ENCODE measurements around the gene COL26A1. TPM values are rescaled to one million over a fixed set of nuclear protein-coding genes. Genes with fewer than 3 reads are reported as not detected.
A peak's percentile ranks its signal among the peaks of the same experiment; 100 is the strongest.
"Not testable (repeated sequence)": the region's sequence is repeated elsewhere in the genome, so short reads cannot be mapped to it uniquely, and the experiment has no call there.

Gene COL26A1
- total and polyA plus RNA-seq, 5 donors, result 0.09 to 0.11 TPM; not detected in 3

GRCh38 chr7:101502466-101503098 lies 139.9 kb downstream of the COL26A1 start:
- H3K27me3 ChIP-seq (ENCODE audit: control insufficient read depth, insufficient read depth), result no peaks in the 10 kb centered on the region
- no peaks in the 10 kb centered on the region for H3K9me3 ChIP-seq (ENCODE audit: control insufficient read depth, low read length)
- H3K4me1 ChIP-seq (ENCODE audit: control insufficient read depth, insufficient read depth, low read length), result no peaks in the 10 kb centered on the region
- 85% methylated on average over 9 of the region's 9 CpGs for WGBS
- H3K4me3 ChIP-seq (ENCODE audit: low read length), result no peak overlapping the region
- ATAC-seq (no peak), DNase-seq (no peak)
- no peak overlapping the region for H3K27ac ChIP-seq (ENCODE audit: low read length)
- intact Hi-C loops (cut with DNase I), result no loop called here

DNA sequence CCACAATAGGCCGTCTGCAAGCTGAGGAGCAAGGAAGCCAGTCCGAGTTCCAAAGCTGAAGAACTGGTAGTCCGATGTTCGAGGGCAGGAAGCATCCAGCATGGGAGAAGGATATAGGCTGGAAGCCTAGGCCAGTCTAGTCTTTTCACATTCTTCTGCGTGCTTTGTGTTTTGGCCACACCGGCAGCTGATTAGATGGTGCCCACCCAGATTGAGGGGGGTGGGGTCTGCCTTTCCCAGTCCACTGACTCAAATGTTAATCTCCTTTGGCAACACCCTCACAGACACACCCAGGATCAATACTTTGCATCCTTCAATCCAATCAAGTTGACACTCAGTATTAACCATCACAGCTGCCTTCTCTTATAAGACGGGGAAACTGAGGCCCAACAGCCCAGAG lies 142.8 kb downstream of the COL26A1 start:
- H3K4me3 ChIP-seq (ENCODE audit: low read length); ATAC-seq; H3K27me3 ChIP-seq (ENCODE audit: control insufficient read depth, insufficient read depth); H3K27ac ChIP-seq (ENCODE audit: low read length); intact Hi-C loops (cut with DNase I); H3K9me3 ChIP-seq (ENCODE audit: control insufficient read depth, low read length); H3K4me1 ChIP-seq (ENCODE audit: control insufficient read depth, insufficient read depth, low read length); DNase-seq: not testable (repeated sequence)
- WGBS, result 85% methylated on average over 7 of the region's 7 CpGs

DNA sequence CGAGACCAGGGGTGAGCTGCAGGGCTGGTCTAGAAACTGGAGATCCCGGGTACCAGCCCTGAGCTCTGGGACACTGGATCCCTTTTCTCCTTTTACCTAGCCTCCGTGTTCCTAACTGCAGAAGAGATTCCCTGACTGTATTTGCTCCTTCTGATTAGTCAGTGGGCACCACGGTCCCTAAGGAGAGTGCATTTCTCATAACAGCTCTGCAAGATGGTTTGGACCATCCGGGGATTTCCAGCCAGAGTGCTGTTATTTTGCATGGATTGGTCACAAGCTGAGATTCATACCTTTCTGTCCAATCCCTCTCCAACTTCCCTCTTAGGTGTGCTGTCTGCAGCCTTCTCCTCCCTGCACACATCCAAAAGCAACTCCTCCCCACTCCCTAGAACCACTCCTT lies 143.9 kb downstream of the COL26A1 start:
- DNase-seq (no peak), ATAC-seq (no peak)
- Histone ChIP-seq H3K9me3 (ENCODE audit: control insufficient read depth, low read length) (no peaks in the 10 kb centered on the region), H3K4me3 (ENCODE audit: low read length) (no peak overlapping the region), H3K27ac (ENCODE audit: low read length) (no peak overlapping the region), H3K4me1 (ENCODE audit: control insufficient read depth, insufficient read depth, low read length) (no peaks in the 10 kb centered on the region), H3K27me3 (ENCODE audit: control insufficient read depth, insufficient read depth) (no peaks in the 10 kb centered on the region)
- 52% methylated on average over 5 of the region's 5 CpGs for WGBS
- intact Hi-C loops (cut with DNase I), result no loop called here

DNA sequence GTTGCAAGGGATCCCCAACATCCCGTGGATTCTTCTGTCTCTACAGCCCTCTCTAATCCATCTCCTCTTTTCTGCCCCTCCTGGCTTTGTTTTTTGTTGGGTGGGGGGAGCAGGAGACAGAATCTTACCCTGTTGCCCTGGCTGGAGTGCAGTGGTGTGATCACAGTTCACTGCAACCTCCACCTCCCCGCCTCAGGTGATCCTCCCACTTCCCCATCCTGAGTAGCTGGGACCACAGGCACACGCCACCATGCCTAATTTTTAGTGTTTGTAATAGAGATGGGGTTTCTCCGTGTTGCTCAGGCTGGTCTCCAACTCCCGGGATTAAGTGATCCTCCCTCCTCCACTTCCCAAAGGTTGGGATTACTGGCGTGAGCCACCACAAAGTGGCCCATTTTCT lies 144.7 kb downstream of the COL26A1 start:
- H3K4me1 ChIP-seq (ENCODE audit: control insufficient read depth, insufficient read depth, low read length), result no peaks in the 10 kb centered on the region
- H3K27me3 ChIP-seq (ENCODE audit: control insufficient read depth, insufficient read depth), result no peaks in the 10 kb centered on the region
- DNase-seq, result no peak
- intact Hi-C loops (cut with DNase I), result no loop called here
- ATAC-seq, result no peak
- H3K9me3 ChIP-seq (ENCODE audit: control insufficient read depth, low read length), result no peaks in the 10 kb centered on the region
- no peak overlapping the region for H3K27ac ChIP-seq (ENCODE audit: low read length)
- H3K4me3 ChIP-seq (ENCODE audit: low read length), result no peak overlapping the region
- WGBS, result 44% methylated on average over 6 of the region's 6 CpGs

DNA sequence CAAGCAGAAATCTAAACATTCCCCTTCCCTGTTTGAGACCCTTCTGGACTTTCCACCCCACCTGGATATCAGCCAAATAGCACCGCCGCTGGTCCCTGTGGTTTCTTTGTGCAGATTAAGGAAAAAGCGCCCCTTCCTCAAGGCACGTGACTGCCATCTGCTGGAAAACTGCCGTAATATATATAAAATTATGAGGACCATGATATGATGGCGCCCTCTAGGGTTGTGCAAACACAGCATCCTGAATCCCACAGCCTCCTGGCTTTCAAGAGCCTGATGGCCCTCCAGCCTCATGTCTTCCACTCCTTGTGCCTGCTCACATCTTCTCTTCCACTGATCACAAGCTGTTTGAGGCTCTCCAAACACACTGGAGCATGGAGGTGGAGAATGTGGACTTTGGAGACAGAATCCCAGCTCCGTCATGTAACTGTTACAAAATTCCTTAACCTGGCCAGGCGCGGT lies 145.1 kb downstream of the COL26A1 start:
- WGBS, result 31% methylated on average over 9 of the region's 9 CpGs
- H3K4me3 ChIP-seq (ENCODE audit: low read length), result no peak overlapping the region
- no peaks in the 10 kb centered on the region for H3K4me1 ChIP-seq (ENCODE audit: control insufficient read depth, insufficient read depth, low read length)
- no peaks in the 10 kb centered on the region for H3K27me3 ChIP-seq (ENCODE audit: control insufficient read depth, insufficient read depth)
- no peak for DNase-seq
- ATAC-seq, result no peak
- H3K27ac ChIP-seq (ENCODE audit: low read length), result no peak overlapping the region
- H3K9me3 ChIP-seq (ENCODE audit: control insufficient read depth, low read length), result no peaks in the 10 kb centered on the region
- intact Hi-C loops (cut with DNase I), result no loop called here

DNA sequence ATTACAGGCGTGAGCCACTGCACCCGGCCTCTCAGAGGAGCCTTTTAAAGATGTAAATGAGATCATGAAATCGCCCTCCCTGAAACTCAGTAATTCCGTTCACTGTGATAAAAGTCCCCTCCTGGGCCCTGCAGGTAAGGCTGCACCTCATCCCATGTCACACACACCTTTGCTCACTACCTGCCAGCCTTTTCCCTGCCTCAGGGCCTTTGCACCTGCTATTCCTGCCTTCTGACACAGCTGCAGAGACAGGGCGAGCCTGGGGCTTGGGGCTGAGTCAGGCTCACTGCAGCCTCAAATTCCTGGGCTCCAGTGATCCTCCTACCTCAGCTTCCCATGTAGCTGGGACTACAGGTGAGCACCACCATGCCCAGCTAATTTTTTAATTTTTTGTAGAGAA lies 147.6 kb downstream of the COL26A1 start:
- no peaks in the 10 kb centered on the region for H3K27me3 ChIP-seq (ENCODE audit: control insufficient read depth, insufficient read depth)
- no peak overlapping the region for H3K27ac ChIP-seq (ENCODE audit: low read length)
- no peaks in the 10 kb centered on the region for H3K4me1 ChIP-seq (ENCODE audit: control insufficient read depth, insufficient read depth, low read length)
- WGBS, result 90% methylated on average over 5 of the region's 5 CpGs
- intact Hi-C loops (cut with DNase I), result no loop called here
- no peaks in the 10 kb centered on the region for H3K9me3 ChIP-seq (ENCODE audit: control insufficient read depth, low read length)
- ATAC-seq (no peak), DNase-seq (peak in 1 of 3 donors; percentile 3)
- no peak overlapping the region for H3K4me3 ChIP-seq (ENCODE audit: low read length)

GRCh38 chr7:101511965-101512364 lies 149.3 kb downstream of the COL26A1 start:
- H3K4me3 ChIP-seq (ENCODE audit: low read length), result no peak overlapping the region
- ATAC-seq, result no peak
- 88% methylated on average over 5 of the region's 5 CpGs for WGBS
- H3K27me3 ChIP-seq (ENCODE audit: control insufficient read depth, insufficient read depth), result no peaks in the 10 kb centered on the region
- DNase-seq, result peak in 1 of 3 donors; percentile 8
- no peaks in the 10 kb centered on the region for H3K4me1 ChIP-seq (ENCODE audit: control insufficient read depth, insufficient read depth, low read length)
- intact Hi-C loops (cut with DNase I), result no loop called here
- H3K27ac ChIP-seq (ENCODE audit: low read length), result no peak overlapping the region
- H3K9me3 ChIP-seq (ENCODE audit: control insufficient read depth, low read length), result no peaks in the 10 kb centered on the region

DNA sequence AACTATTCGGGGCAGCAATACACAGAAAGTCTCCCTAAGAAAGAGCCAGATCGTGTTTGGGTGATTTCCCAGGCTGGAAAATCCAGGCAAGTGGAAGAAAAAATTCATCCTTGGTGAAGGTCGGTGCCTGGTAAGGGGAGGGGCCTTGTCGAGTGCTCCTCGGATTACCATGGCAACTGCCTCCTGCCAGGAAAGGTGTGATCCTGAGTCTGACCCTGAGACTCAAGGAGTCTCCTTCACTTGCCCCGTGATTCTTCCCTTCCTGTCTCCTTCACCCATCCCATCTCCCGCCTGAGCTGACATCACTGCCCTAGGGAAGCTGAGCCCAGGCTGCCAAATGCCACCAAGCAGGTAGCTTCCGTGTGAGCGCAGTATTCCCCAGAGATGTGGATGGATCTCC lies 154.2 kb downstream of the COL26A1 start:
- no peak overlapping the region for H3K4me3 ChIP-seq (ENCODE audit: low read length)
- H3K9me3 ChIP-seq (ENCODE audit: control insufficient read depth, low read length), result no peaks in the 10 kb centered on the region
- no peaks in the 10 kb centered on the region for H3K27me3 ChIP-seq (ENCODE audit: control insufficient read depth, insufficient read depth)
- intact Hi-C loops (cut with DNase I), result no loop called here
- ATAC-seq (no peak), DNase-seq (peak in 1 of 3 donors; percentile 10)
- H3K4me1 ChIP-seq (ENCODE audit: control insufficient read depth, insufficient read depth, low read length), result no peaks in the 10 kb centered on the region
- H3K27ac ChIP-seq (ENCODE audit: low read length), result no peak overlapping the region
- WGBS, result 68% methylated on average over 9 of the region's 9 CpGs

GRCh38 chr7:101517304-101517703 lies 154.6 kb downstream of the COL26A1 start:
- DNase-seq, result no peak
- Histone ChIP-seq H3K4me3 (ENCODE audit: low read length) (no peak overlapping the region), H3K27me3 (ENCODE audit: control insufficient read depth, insufficient read depth) (no peaks in the 10 kb centered on the region), H3K4me1 (ENCODE audit: control insufficient read depth, insufficient read depth, low read length) (no peaks in the 10 kb centered on the region), H3K27ac (ENCODE audit: low read length) (no peak overlapping the region), H3K9me3 (ENCODE audit: control insufficient read depth, low read length) (no peaks in the 10 kb centered on the region)
- 78% methylated on average over 10 of the region's 10 CpGs for WGBS
- intact Hi-C loops (cut with DNase I), result no loop called here
- no peak for ATAC-seq

DNA sequence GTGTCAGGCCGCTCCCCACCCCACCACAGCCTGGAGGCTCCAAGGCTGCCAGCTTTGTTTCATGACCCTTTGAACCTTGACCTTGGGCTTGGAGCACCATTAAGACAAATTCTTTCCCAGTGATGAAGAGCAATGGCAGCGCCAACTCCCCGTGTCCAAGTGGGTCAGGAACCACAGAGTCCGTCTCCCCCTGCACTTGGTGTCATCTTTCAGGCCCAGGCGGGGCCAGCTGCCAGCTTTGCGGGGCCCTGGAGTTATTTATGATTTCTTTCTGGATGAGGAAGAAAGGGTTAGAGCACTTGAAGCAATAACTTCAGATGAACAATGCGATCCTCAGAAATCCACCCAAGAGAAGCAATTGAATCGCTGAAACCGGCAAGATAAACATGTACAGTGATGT lies 155.7 kb downstream of the COL26A1 start:
- DNase-seq, result peak in 1 of 3 donors; percentile 26
- Histone ChIP-seq H3K4me1 (ENCODE audit: control insufficient read depth, insufficient read depth, low read length) (no peaks in the 10 kb centered on the region), H3K4me3 (ENCODE audit: low read length) (no peak overlapping the region), H3K27me3 (ENCODE audit: control insufficient read depth, insufficient read depth) (no peaks in the 10 kb centered on the region), H3K9me3 (ENCODE audit: control insufficient read depth, low read length) (no peaks in the 10 kb centered on the region), H3K27ac (ENCODE audit: low read length) (no peak overlapping the region)
- 50% methylated on average over 9 of the region's 9 CpGs for WGBS
- no peak for ATAC-seq
- intact Hi-C loops (cut with DNase I), result no loop called here

DNA sequence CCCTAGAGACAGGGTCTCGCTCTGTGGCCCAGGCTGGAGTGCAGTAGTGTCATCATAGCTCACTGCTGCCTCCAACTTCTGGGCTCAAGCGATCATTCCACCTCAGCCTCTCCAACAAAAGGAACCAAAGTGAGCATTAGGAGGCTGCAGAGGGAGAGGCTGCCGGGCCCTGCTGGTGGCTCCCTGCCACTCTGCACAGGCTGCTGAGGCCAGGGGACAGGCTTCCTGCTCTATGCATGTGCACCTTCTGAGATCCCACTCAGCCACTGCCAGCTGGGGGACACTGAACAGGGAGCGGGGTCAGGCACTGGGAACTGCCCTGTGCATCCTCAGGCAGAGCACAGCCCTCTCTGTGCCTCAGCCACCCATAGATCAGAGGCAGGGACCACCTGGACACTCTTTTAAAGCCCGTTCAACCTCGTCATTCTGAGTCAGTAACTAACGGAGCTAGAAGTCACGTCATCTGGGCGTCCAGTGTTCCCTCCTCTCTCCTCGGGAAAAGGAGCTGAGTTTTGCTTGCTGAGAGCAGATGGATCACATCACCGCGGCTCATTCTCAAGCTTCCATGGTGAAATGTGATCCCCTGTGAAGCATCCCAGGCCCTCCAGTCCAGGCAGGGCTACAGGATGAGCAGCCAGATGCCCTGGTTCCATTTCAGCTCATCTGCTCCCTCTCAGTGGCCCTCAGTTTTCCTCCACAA lies 156.8 kb downstream of the COL26A1 start:
- no peaks in the 10 kb centered on the region for H3K9me3 ChIP-seq (ENCODE audit: control insufficient read depth, low read length)
- H3K4me1 ChIP-seq (ENCODE audit: control insufficient read depth, insufficient read depth, low read length), result no peaks in the 10 kb centered on the region
- H3K27me3 ChIP-seq (ENCODE audit: control insufficient read depth, insufficient read depth), result no peaks in the 10 kb centered on the region
- ATAC-seq (no peak), DNase-seq (peak in 1 of 3 donors; percentile 22)
- 60% methylated on average over 12 of the region's 12 CpGs for WGBS
- no peak overlapping the region for H3K4me3 ChIP-seq (ENCODE audit: low read length)
- no peak overlapping the region for H3K27ac ChIP-seq (ENCODE audit: low read length)
- intact Hi-C loops (cut with DNase I), result no loop called here
